NAMALWA (cell line): ENCODE measurements around the gene AGFG2.
A peak's percentile ranks its signal among the peaks of the same experiment; 100 is the strongest.
"Not testable (repeated sequence)": the region's sequence is repeated elsewhere in the genome, so short reads cannot be mapped to it uniquely, and the experiment has no call there.

Experiments
- DNase-seq: peaks from one replicate; pipeline ENCODE4 v3.0.0-alpha.2; 2015; ENCODE audit warnings: low spot score

Gene AGFG2, protein sequence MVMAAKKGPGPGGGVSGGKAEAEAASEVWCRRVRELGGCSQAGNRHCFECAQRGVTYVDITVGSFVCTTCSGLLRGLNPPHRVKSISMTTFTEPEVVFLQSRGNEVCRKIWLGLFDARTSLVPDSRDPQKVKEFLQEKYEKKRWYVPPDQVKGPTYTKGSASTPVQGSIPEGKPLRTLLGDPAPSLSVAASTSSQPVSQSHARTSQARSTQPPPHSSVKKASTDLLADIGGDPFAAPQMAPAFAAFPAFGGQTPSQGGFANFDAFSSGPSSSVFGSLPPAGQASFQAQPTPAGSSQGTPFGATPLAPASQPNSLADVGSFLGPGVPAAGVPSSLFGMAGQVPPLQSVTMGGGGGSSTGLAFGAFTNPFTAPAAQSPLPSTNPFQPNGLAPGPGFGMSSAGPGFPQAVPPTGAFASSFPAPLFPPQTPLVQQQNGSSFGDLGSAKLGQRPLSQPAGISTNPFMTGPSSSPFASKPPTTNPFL

DNA sequence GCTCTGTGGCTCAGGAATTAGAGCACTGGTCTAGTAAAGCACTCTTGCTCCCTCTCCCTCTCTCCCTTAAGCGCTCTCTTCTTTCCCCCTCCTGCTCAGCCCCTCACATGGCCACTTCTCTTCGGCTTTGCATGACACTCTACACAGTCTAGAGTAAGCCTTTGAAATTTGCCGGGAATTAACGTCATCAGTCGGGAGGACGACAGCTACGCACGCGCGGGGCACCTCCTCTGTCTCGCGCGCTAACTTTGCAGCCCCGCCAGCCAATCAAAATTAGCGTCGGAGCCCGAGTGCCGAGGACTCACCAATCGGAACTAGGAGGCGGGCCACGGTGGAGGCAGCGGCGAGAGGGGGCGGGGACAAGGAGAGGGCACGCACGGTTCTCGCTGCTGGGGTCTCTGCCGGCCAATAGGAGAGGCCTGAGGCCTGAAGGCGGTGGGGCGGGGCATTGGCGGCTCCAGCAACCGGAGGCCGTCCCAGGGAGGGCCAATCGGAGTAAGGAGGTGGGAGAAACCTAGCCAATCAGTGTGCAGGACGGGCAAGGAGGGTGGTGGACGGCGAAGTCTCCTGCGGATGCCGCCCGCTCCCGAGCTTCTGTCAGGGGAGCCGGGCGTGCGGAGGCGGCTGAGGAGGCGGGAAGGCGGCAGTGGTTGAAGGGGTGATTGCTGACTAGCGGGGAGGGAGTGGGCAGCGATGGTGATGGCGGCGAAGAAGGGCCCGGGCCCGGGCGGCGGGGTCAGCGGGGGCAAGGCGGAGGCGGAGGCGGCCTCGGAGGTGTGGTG, at the start of gene AGFG2:
Gene AGFG2, plus strand, starts transcription at position 550 of the 782 bp plus-strand sequence. Its CDS starts 144 bp downstream, at position 694.
- DNase-seq = peak; percentile 100

DNA sequence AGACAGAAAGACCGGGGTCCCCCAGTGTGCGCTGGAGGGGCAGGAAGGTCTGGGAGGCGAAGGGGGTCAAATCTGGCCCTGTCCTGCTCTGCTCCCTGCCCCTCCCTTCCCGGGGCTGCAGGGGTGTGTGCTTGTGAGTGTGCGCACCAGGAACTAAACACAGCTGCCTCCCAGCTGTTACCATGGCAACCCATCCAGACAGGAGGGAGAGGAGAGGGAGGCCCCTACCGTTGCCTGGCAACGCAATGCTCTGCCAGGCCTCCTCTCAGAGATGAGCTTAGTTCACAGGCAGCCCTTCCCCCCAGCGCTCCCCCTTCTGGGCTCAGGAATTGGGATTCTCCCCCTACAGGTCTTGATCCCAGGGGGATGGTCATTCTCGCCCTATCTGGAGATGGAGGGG, 49.2 kb upstream of the AGFG2 start:
- peak; percentile 96 for DNase-seq

DNA sequence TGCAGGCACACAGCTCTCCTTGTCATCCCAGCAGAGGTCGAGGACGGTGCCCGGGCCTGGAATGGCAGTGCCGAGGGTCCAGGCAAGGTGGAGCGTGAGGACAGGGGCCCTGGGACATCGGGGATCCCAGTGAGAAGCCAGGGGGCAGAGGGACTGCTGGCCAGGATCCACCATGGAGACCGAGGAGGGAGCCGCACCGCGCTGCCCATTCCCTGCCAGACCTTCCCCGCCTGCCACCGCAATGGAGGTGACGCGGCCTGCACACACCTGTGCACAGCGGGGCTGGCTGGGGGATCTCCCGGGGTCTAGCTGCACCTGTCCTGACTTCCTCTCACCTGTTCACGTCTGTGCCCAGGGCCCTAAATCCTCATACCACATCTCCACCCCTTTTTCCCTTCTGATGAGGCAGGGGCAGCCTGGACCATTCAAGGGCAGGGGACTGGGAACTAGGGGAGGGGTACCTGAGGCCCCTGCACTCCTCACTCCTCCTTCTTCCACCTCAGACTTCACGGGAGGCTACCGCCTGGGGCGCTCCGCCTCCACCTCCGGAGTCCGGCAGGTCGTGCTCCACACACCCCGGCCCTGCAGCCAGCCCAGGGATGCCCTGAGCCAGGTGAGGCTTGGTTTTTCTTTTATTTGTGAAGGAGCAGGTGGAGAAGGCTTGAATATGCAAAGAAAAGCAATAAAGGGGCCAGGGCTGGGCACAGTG, 48.4 kb upstream of the AGFG2 start:
- no peak for DNase-seq

DNA sequence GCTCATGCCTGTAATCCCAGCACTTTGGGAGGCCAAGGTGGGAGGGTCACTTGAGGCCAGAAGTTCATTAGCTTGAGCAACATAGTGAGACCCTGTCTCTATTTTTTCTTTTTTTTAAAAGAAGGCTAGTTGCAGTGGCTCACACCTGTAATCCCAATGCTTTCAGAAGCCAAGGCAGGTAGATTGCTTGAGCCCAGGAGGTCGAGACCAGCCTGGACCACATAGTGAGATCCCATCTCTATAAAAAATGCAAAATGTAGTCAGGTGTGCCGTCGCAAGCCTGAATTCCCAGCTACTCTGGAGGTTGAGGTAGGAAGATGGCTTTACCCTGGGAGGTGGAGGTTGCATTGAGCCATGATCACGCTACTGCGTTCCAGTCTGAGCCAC, 47.8 kb upstream of the AGFG2 start:
- DNase-seq = no peak

DNA sequence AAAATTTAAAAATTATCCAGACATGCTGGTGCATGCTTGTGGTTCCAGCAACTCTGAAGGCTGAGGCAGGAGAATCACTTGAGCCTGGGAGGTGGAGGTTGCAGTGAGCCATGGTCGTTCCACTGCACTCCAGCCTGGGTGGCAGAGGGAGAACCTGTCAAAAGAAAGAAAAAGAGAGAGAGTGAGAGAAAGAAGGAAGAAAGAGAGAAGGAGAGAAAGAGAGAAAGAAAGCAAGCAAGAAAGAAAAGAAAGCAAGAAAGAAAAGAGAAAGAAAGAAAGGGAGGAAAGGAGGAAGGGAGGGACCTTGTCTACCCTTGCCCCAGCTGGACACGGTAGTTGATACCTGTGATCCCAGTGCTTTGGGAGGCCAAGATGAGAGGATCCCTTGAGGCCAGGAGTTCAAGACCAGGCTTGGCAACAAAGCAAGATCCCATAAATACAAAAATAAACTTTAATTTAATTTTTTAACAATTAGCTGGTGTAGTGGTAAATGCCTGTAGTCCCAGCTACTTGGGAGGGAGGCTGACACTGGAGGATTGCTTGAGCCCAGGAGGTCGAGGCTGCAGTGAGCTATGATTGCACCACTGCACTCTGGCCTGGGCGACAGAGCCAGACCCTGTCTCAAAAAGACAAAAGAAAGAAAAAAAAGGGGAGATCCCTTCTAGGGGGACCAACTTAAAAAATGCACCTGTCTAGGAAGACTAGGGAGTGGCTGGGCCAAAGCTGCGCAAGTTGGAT, 46.1 kb upstream of the AGFG2 start:
- DNase-seq = no peak

DNA sequence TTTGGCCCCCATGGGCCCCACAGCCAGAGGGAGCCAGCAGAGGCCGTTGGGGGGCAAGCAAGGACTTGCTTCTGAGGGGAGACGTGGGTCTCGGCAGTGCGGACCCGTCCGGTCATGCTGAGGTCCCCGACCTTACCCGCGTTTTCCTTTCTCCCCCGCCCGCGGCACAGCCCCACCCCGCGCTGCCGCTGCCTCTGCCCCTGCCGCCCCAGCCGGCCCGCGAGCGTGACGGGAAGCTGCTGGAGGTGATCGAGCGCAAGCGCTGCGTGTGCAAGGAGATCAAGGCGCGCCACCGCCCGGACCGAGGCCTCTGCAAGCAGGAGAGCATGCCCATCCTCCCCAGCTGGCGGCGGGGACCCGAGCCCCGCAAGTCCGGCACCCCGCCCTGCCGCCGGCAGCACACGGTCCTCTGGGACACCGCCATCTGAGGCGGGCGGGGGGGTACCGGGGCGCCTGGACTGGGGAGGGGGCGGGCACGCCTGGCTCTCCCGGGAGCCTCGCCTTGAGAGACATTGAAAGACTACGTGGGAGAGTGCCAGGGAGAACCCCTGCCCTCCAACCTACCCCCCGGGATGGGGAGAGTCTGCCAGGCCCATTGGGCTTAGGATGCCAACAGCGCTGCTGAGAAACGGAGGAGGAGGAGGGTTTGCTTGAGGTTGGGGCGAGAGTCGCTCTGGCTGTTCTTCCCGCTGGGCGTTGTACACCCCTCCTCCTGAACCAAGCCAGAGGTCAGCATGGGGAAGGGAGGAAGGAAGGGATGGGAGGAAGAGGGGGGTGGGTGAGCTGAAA, 45.3 kb upstream of the AGFG2 start:
- DNase-seq = peak; percentile 52

DNA sequence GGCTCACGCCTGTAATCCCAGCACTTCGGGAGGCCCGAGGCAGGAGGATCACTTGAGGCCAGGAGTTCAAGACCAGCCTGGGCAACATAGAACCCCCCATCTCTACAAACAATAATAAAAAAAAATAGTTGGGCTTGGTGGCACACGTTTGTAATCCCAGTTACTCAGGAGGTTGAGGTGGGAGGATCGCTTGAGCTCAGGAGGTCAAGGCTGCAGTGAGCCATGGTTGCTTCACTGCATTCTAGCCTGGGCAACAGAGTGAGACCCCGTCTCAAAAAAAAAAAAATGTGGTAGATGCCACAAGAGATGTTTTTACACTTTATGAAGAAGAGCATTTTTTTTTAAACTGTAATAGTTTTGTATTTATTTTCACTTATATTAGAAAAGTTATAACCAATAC, 42.5 kb upstream of the AGFG2 start:
- no peak for DNase-seq

DNA sequence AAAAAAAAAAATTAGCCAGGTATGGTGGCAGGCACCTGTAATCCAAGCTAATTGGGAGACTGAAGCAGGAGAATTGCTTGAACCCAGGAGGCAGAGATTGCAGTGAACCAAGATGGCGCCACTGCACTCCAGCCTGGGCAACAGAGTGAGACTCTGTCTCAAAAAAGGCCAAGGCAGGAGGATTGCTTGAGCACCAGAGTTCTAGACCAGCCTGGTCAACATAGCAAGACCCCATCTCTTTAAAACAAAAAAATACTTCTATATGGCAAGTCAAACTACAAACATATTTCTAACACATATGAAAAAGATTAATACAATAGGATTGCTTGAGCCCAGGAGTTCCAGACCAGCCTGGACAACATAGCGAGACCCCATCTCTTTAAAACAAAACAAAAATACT, 38.3 kb upstream of the AGFG2 start:
- DNase-seq = not testable (repeated sequence)

DNA sequence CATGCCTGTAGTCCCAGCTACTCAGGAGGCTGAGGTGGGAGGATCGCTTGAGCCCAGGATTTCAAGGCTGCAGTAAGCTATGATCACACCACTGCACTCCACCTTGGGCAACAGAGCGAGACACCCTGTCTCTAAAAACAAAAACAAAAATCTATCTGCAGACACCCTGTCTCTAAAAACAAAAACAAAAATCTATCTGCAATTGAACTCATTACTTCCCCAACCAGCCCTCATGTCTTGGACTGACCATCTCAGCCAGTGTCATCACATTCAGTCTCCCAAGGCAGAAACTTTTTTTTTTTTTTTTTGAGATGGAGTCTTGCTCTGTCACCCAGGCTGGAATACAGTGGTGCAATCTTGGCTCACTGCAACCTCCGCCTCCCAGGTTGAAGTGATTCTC, 35.0 kb upstream of the AGFG2 start:
- DNase-seq = not testable (repeated sequence)

DNA sequence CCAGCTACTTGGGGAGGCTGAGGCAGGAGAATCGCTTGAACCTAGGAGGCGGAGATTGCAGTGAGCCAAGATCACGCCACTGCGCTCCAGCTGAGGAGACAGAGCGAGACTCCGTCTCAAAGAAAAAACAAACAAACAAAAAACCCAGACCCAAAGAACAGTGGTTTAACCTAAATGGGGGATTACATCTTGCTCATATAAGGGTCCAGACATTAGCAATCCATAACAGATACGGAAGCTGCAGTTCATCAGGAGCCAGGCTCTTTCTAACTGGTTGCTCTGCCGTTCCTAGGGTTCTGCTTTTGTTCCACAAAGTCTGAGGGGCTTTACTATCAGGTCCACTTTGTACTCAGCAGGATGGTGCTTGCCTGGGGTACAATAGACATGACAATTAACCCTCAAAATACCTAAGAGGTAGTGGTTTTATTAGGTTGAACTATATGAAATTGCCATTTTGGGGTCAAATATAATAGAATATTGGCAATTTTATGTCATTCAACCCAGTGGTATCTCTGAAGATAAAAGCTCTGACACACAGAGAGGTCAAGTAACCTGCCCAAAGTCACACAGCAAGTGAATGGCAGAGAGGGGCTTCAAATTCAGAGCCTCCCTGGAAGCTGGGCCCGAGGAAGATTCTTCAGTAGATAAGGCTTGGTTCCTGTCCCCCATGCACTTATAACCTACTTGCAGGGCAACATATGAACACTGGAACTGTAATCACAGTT, 34.0 kb upstream of the AGFG2 start:
- DNase-seq = no peak

DNA sequence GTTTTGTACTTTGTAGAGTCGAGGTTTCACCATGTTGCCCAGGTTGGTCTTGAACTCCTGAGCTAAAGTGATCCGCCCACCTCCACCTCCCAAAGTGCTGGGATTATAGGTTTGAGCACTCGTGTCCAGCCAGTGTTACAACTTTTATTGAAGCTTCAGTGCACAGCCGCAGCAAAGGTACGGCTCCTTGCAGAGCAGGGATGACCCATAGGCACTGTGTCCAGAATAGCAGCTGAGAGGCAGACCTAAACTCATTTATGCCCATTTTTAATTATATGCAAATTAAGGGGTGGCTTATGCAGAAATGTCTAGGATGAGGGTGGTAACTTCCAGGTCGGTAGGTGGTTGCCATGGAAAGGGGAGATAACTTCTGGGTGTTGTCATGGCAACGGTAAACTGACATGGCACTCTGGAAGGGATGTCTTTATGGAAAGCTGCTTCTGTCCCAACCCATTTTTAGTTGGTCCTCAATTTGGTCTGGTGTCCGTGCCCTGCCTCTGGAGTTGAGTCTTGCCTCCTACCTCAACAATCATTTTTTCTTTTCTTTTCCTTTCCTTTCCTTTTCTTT, 32.6 kb upstream of the AGFG2 start:
- DNase-seq = peak; percentile 51

DNA sequence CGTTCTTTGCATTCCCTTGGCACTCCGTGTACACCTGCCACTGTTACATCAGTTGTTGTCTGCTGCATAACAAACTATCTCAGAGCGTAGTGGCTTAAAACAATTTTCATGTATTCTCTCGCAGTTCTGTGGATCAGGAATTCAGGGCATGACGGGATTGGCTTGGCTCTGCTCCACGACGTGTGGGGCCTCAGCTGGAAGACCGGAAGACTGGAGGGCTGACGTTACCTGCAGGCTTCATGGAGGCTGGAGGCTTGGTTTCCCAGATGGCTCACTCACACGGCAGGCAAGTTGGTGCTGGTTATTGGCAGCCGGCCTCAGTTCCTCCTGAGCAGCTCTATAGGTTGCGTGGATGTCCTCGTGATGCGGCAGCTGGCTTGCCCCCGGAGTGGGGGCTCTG, 29.8 kb upstream of the AGFG2 start:
- no peak for DNase-seq

DNA sequence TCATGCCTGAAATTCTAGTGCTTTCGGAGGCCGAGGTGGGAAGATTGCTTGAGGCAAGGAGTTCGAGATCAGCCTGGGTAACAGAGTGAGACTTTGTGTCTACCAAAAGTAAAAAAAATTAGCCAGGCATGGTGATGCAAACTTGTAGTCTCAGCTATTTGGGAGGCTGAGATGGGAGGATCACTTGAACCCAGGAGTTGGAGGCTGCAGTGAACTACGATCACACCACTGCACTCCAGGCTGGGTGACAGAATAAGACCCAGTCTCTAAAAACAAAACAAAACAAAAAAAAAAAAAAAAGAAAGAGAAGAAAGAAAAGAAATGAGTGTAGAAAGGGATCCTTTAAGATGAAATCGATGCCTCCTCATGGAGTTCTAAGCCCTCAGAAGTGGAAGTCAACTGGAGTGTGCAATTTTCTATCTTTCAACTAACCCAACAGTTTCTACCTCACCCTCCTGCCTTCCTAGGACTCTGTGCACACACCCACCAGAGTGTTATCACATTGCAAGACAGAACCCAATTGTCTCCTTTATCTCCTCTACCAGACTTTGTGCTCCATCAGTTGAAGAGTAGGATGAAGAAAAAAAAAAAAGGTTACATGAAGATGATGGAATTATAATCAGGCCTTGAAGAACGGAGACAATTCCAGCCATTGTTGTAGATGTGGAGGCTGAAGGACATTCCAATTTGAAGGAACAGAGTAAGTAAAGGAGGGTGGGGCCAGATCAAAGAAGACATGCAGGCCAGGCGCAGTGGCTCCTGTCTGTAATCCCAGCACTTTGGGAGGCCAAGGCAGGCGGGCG, 28.4 kb upstream of the AGFG2 start:
- no peak for DNase-seq

DNA sequence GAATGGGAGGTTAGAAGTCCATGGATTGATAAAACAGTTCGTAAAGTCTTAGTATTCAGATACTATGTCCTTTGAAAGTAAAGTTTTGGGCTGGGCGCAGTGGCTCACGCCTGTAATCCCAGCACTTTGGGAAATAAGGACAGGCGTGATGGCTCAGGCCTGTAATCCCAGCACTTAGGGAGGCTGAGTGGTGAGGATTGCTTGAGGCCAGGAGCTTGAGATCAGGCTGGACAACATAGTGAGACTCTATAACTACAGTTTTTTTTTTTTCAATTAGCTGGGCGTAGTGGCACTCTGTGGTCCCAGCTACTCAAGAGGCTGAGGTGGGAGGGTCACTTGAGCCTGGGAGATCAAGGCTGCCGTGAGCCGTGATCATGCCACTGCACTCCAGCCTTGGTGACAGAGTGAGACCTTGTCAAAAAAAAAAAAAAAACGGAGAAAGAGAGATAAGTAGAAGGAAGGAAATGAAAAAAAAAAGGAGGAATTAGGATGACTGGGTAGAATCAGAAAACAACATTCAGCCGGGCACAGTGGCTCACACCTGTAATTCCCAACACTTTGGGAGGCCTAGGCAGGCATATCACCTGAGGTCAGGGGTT, 25.7 kb upstream of the AGFG2 start:
- DNase-seq = no peak

DNA sequence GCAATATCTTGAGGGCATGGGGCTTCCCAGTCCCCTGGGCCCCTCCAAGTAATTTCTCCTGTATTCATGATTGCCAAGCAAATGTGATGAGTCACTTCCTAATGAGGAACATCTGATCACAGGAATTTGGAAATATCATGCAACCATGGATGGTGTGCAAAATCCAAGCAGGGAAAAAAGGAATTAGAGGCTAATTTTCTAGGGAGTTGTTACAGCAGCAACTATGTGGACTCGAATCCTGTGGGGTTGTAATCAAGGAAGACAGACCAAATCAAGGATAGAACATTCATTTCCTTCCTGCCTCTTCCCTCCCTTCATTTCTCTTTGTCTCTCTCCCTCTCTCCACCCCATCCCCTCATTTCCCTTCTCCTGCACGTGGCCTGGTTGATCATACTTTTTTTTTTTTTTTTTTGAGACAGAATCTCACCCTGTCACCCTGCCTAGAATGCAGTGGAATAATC, 23.9 kb upstream of the AGFG2 start:
- DNase-seq = no peak

DNA sequence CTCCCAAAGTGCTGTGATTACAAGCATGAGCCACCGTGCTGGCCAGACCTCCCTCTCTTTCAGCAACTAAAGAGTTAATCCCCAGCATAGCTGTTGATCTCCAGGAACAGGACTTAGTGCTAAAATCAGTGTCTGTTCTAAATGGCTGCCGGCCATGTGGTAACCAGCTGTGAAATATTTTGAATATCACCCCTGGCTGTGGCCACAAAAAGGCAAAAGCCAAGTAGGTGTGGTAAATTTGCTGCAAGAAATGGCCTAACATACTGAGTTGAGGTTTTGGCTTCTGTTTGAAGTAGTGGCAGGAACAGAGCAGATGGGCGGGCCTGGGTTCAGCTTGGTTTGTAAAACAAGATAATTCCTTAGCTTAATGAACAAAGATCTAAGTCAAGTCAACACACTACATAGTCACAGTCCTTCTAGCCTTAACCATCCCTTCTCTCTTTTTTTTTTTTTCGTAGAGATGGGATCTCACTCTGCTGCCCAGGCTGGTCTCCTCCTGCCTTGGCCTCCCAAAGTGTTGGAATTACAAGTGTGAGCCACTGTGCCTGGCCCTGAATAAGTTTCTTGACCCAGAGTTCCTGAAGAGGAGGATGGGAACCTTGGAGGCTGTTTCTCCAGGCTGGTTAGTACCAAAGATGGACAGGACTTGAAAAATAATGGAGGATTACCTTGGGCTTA, 22.7 kb upstream of the AGFG2 start:
- DNase-seq = peak; percentile 89

DNA sequence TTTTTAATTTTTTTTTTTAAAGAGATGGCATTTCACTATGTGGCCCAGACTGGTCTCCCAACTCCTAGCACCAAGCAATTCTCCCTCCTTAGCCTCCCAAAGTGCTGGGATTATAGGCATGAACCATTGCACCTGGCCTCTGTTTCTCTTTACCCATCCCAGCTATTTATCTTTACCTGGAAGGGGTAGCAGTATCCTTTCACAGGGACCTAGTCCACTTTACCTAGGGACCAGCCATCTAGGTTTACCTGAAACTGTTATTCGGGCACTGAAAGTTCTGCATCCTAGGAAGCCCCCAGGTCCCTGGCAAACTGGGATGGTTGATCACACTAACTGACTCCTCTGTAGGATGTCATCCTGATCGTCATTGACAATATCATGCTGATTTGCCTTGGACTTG, 21.7 kb upstream of the AGFG2 start:
- DNase-seq = no peak

DNA sequence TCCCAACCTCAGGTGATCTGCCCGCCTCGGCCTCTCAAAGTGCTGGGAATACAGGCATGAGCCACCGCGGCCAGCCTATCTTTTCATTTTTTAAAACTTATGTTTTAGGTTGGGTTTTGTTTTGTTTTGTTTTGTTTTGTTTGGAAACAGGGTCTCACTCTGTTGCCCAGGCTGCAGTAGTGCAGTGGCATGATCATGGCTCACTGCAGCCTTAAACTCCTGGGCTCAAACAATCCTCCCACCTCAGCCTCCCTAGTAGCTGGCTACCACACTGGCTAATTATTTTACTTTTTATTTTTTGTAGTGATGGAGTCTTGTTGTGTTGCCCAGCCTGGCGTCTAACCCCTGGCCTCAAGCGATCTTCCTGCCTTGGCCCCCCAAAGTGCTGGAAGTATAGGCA, 19.4 kb upstream of the AGFG2 start:
- DNase-seq = no peak
